Renal pelvis (tissue), 12 donors: ENCODE measurements around the gene NOP16. TPM values are rescaled to one million over a fixed set of nuclear protein-coding genes. Genes with fewer than 3 reads are reported as not detected.

Experiments
- DNase-seq: peaks from one replicate; pipeline ENCODE4 v3.0.0-alpha.2; 2013
- long read RNA-seq, 16 experiments: transcript quantifications; one replicate each; lab custom pipeline, GENCODE V29; 2026
- polyA plus RNA-seq, 3 donors: library from polyadenylated mRNA; unstranded; fragments of 120-200 nt; gene quantifications; one replicate each; pipeline ENCODE4 v1.2.1, GENCODE V29; 2013; ENCODE audit not compliant: insufficient read length in 3 of 3

NOP16 gene, protein sequence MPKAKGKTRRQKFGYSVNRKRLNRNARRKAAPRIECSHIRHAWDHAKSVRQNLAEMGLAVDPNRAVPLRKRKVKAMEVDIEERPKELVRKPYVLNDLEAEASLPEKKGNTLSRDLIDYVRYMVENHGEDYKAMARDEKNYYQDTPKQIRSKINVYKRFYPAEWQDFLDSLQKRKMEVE
- 10 to 100 TPM; 31.5 to 37.4 (median 35.8) TPM for polyA plus RNA-seq
- long read RNA-seq, donor 1, transcript NOP16-207 (5 exons, 1,258 nt) = major isoform, 11 of 24 reads
- long read RNA-seq, donor 1, transcript NOP16-211 (5 exons, 954 nt) = minor isoform, 8 of 24 reads
- long read RNA-seq, donor 1, partial matches to known transcripts = 0 of 24 reads
- long read RNA-seq, donor 1, other reads (novel, unspliced or antisense) = 0 of 24 reads
- long read RNA-seq, donor 2, transcript NOP16-207 (5 exons, 1,258 nt) = major isoform, 20 of 28 reads
- long read RNA-seq, donor 2, partial matches to known transcripts = 0 of 28 reads
- long read RNA-seq, donor 2, other reads (novel, unspliced or antisense) = 0 of 28 reads
- long read RNA-seq, donor 3, transcript NOP16-207 (5 exons, 1,258 nt) = major isoform, 17 of 22 reads
- long read RNA-seq, donor 3, transcript NOP16-211 (5 exons, 954 nt) = minor isoform, 5 of 22 reads
- long read RNA-seq, donor 3, partial matches to known transcripts = 0 of 22 reads
- long read RNA-seq, donor 3, other reads (novel, unspliced or antisense) = 0 of 22 reads
- long read RNA-seq, donor 4, transcript NOP16-207 (5 exons, 1,258 nt) = major isoform, 20 of 26 reads
- long read RNA-seq, donor 4, transcript NOP16-211 (5 exons, 954 nt) = minor isoform, 6 of 26 reads
- long read RNA-seq, donor 4, partial matches to known transcripts = 0 of 26 reads
- long read RNA-seq, donor 4, other reads (novel, unspliced or antisense) = 0 of 26 reads
- long read RNA-seq, donor 5, transcript NOP16-207 (5 exons, 1,258 nt) = major isoform, 11 of 14 reads
- long read RNA-seq, donor 5, partial matches to known transcripts = 0 of 14 reads
- long read RNA-seq, donor 5, other reads (novel, unspliced or antisense) = 0 of 14 reads
- long read RNA-seq, donor 6, transcript NOP16-207 (5 exons, 1,258 nt) = major isoform, 8 of 18 reads
- long read RNA-seq, donor 6, transcript NOP16-211 (5 exons, 954 nt) = minor isoform, 5 of 18 reads
- long read RNA-seq, donor 6, partial matches to known transcripts = 0 of 18 reads
- long read RNA-seq, donor 6, other reads (novel, unspliced or antisense) = 0 of 18 reads
- long read RNA-seq, donor 7, transcript NOP16-207 (5 exons, 1,258 nt) = major isoform, 15 of 23 reads
- long read RNA-seq, donor 7, partial matches to known transcripts = 0 of 23 reads
- long read RNA-seq, donor 7, other reads (novel, unspliced or antisense) = 0 of 23 reads
- long read RNA-seq, donor 8, transcript NOP16-207 (5 exons, 1,258 nt) = major isoform, 8 of 11 reads
- long read RNA-seq, donor 8, partial matches to known transcripts = 0 of 11 reads
- long read RNA-seq, donor 8, other reads (novel, unspliced or antisense) = 0 of 11 reads
- long read RNA-seq, donor 9, transcript NOP16-211 (5 exons, 954 nt) = minor isoform, 6 of 18 reads
- long read RNA-seq, donor 9, transcript NOP16-207 (5 exons, 1,258 nt) = major isoform, 12 of 18 reads
- long read RNA-seq, donor 9, partial matches to known transcripts = 0 of 18 reads
- long read RNA-seq, donor 9, other reads (novel, unspliced or antisense) = 0 of 18 reads
- long read RNA-seq, donor 10, transcript NOP16-207 (5 exons, 1,258 nt) = major isoform, 26 of 343 reads
- long read RNA-seq, donor 10, partial matches to known transcripts = 310 of 343 reads
- long read RNA-seq, donor 10, other reads (novel, unspliced or antisense) = 0 of 343 reads
- long read RNA-seq, donor 11, transcript NOP16-207 (5 exons, 1,258 nt) = major isoform, 16 of 22 reads
- long read RNA-seq, donor 11, partial matches to known transcripts = 0 of 22 reads
- long read RNA-seq, donor 11, other reads (novel, unspliced or antisense) = 0 of 22 reads
- long read RNA-seq, donor 12, transcript NOP16-211 (5 exons, 954 nt) = minor isoform, 7 of 28 reads
- long read RNA-seq, donor 12, transcript NOP16-207 (5 exons, 1,258 nt) = major isoform, 19 of 28 reads
- long read RNA-seq, donor 12, partial matches to known transcripts = 0 of 28 reads
- long read RNA-seq, donor 12, other reads (novel, unspliced or antisense) = 0 of 28 reads
- long read RNA-seq, donor 13, transcript NOP16-207 (5 exons, 1,258 nt) = major isoform, 6 of 10 reads
- long read RNA-seq, donor 13, partial matches to known transcripts = 0 of 10 reads
- long read RNA-seq, donor 13, other reads (novel, unspliced or antisense) = 0 of 10 reads
- long read RNA-seq, donor 14, transcript NOP16-207 (5 exons, 1,258 nt) = major isoform, 14 of 24 reads
- long read RNA-seq, donor 14, partial matches to known transcripts = 6 of 24 reads
- long read RNA-seq, donor 14, other reads (novel, unspliced or antisense) = 0 of 24 reads
- long read RNA-seq, donor 15, transcript NOP16-211 (5 exons, 954 nt) = minor isoform, 9 of 32 reads
- long read RNA-seq, donor 15, transcript NOP16-207 (5 exons, 1,258 nt) = major isoform, 20 of 32 reads
- long read RNA-seq, donor 15, partial matches to known transcripts = 0 of 32 reads
- long read RNA-seq, donor 15, other reads (novel, unspliced or antisense) = 0 of 32 reads
- long read RNA-seq, donor 16, transcript NOP16-207 (5 exons, 1,258 nt) = major isoform, 19 of 380 reads
- long read RNA-seq, donor 16, transcript NOP16-211 (5 exons, 954 nt) = minor isoform, 5 of 380 reads
- long read RNA-seq, donor 16, partial matches to known transcripts = 354 of 380 reads
- long read RNA-seq, donor 16, other reads (novel, unspliced or antisense) = 0 of 380 reads

DNA sequence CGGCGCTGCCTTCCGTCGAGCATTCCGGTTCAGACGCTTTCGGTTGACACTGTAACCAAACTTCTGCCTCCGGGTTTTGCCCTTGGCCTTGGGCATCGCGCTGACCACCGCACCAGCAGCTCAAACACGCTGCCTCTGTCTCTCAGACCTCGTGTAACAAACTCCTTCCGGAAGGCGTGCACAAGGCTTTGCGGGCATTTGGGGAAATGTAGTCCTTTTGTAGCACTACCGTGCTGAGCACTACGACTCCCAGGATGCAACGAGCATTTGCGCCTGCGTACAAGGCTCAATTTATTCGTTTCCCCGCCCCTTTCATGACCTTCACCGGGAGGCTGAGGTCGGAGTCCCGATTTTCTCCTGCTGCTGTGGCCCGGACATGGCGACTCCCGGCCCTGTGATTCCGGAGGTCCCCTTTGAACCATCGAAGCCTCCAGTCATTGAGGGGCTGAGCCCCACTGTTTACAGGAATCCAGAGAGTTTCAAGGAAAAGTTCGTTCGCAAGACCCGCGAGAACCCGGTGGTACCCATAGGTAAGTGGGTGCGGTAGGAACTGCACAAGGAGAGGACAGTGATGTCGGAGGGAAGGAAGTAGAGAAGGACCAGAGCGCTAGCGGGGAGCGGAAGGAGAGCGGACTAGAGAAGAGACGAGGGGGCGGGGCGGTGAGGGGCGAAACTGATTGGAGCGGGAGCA is at the start of gene NOP16, which contains the start of gene HIGD2A:
Gene NOP16, minus strand, starts transcription at position 155 of the 691 bp plus-strand sequence. Its CDS starts 59 bp downstream, at position 96.
Gene HIGD2A, plus strand, starts transcription at position 308 of the 691 bp plus-strand sequence. Its CDS starts 69 bp downstream, at position 377.
- peak; percentile 99 for DNase-seq

DNA sequence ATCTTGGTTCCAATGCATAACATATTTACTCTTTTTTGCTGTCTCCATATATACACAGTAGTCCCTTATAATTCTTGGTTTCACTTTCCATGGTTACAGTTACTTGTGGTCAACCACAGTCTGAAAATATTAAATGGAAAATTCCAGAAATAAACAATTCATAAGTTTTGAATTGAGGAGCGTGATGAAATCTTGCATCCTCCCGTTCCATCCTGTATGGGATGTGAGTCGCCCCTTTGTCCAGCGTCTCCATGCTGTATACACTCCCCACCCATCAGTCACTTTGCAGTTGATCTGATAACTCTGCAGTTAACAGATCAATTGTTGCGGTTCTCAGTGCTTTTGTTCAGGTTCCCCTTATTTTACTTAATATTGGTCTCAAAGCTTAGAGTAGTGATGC is 48.3 kb upstream of the NOP16 start:
- no peak for DNase-seq

DNA sequence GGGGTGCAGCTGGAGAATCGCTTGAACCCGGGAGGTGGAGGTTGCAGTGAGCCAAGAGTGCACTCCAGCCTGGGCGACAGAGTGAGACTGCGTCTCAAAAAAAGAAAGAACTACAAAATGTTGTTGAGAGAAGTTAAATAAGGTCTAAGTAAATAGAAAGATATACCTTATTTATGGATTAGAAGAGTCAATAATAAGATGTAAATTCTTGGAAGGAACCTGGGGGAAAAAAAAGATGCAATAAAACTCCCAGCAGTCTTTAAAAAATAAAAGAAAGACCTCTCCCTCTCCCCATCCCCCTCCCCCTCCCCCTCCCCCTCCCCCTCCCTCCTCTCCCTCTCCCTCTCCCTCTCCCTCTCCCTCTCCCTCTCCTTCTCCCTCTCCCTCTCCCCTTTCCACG is 44.3 kb upstream of the NOP16 start:
- DNase-seq = no peak

DNA sequence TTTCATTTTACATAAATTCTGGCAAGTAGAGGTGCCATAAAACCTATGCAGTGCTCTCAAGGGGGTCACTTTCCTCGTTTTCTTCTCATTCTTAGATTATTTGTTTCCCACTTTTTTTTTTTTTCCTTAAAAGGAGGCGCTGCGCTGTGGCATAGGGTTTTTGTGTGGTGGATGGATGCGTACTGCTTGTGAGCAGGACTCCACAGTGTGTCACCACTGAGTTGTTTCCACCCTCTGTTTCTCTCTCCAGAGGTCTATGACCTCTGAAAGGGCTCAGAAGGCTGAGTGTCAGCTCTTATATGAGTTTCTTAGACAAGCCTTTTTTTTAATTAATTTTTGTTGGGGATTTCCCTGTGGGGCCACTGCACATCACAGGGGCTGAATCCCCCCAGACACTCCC is 41.6 kb upstream of the NOP16 start:
- DNase-seq = no peak

DNA sequence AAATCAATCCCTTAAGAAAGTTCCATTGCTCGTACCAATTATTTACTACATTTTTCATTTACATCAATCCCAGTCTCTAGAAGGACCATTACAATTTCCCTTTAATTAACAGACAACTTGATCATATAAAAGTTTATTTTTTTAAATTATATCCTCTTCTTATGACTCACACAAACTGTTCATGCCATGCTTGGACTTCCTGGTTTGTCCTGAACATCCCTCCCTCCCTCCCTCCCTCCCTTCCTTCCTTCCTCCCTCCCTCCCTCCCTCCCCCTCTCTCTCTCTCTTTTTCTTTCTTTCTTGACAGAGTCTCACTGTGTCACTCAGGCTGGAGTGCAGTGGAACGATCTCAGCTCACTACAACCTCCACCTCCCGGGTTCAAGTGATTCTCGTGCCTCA is 39.6 kb upstream of the NOP16 start:
- DNase-seq = no peak

DNA sequence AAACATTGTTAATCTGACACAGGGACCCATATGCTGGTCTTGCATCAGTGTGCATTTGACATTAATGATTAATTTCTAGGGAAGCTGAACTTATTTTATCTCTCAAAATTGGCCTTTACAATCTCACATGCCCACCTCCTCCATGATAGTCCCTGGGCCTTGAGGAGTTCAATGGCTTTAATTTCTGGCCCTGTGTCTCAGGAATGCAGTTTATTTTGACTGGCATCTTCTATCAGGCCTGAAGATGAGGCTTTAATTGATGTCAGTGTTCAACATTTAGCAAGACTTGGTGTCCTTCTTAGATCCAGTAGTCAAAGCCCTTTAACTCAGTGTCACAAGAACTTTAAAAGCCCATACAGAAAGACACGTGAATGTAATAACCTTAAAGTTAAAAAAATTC is 38.5 kb upstream of the NOP16 start:
- DNase-seq = no peak

DNA sequence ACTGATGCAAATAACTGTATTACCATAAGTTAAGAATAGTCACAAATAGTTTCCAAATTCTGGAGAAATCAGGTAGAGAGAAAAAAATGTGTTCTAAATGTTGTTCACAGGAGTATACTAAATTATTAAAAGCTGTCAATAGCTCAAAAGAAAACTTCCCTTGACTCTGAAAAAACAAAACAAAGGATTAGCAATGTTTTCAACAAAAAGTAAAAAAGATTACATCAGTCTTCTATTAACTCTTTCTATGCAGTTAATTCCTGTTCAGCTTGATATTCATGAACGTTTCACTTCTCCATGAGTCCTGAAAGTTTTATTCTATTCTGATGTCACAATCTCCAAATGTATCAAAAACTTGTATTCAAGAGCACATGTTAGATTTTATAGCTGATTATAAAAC is 37.4 kb upstream of the NOP16 start:
- no peak for DNase-seq

DNA sequence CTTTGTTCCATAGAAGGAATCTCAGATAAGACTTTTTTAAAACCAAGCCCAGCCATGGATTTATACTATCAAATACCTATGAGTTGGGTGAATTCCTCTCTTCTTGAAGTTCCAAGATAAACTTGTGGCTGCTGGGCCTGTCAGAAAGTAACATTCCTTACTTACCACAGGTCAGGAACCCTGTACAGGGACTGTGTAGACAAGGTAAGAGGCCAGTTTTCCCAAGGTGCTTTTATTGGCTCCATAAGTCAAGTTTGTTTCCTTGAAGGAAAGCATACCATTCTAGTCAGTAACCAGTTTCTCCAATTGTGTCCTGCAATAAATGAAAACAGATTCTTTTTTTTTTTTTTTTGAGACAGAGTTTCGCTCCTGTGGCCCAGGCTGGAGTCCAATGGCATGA is 36.7 kb upstream of the NOP16 start:
- no peak for DNase-seq

DNA sequence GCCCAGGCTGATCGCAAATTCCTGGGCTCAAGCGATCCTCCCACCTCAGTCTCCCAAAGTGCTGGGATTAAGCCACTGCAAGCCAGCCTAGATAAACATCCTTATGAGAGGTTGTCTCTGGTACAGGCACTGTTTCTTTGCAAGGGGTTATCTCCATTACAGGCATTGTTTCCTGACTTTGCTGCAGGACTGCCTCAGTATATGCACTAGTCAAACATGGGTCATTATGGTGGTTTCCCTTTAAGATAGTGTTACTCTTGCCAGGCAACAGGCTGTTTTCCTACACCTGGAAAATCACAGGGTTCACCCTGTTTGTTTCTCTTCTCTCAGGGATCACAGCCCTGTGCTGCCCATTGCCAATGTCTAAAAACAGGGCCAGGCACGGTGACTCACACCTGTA is 35.8 kb upstream of the NOP16 start:
- no peak for DNase-seq

DNA sequence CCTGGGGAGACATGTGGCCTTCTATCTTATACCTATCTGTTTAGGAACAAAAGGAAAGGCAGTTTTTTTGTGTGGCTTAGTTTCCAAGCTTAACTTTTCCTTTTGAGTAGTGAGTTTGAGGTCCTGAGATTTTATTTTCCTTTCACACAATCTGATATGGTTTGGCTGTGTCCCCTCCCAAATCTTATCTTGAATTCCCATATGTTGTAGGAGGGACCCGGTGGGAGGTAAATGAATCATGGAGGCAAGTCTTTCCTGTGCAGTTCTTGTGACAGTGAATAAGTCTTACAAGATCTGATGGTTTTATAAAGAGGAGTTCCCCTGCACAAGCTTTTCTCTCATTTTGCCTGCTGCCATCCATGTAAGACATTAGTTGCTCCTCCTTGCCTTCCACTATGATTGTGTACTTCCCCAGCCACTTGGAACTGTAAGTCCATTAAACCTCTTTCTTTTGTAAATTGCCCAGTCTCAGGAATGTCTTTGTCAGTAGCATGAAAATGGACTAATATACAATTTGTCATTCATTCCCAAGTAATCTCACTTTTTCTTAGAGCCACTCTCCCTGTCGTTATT is 32.7 kb upstream of the NOP16 start:
- no peak for DNase-seq

DNA sequence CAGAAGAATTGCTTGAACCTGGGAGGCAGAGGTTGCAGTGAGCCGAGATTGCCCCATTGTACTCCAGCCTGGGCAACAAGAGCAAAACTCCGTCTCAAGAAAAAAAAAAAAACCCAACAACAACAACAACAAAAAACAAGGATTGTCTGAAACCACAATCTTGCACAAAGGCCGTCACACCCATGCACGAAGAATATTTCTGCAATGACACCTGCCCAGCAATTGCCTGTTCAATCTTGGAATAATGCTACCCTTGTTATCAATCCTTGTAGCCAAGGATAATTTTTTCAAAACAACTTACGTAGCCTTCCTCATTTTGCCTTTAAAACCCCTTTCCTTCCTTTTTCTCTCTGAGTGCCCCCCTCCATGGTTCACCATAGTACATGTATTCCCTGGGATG is 31.7 kb upstream of the NOP16 start:
- no peak for DNase-seq

DNA sequence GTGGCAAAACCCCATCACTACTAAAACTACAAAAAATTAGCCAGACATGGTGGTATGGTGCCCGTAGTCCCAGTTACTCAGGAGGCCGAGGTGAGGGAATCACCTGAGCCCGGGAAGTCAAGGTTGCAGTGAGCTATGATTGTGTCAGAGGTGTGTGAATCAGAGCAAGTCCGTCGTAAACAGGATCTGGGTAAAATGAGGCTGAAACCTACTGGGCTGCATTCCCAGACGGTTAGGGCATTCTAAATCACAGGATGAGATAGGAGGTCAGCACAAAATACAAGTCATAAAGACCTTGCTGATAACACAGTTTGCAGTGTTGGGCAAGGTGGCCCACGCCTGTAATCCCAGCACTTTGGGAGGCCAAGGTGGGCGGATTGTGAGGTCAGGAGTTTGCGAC is 29.9 kb upstream of the NOP16 start:
- DNase-seq = no peak

DNA sequence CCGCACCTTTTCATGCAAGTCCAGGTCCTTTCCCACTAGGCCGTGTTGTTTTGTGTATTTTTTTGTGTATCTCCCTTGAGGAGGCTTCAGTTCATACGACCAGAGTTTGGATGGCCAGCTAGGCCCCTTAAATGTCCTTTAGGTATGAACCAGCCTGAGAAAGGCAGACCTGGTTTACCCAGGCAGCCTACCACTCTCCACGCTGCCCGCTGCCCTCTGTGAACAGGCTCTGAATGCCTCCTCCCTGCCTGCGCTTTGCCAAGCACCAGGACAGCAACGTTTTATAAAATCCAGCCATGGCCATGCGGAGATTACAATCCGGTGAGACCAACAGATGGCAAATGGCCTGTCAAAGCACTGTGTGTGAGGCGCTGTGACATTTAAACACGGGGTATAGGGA is 28.6 kb upstream of the NOP16 start:
- DNase-seq = no peak

DNA sequence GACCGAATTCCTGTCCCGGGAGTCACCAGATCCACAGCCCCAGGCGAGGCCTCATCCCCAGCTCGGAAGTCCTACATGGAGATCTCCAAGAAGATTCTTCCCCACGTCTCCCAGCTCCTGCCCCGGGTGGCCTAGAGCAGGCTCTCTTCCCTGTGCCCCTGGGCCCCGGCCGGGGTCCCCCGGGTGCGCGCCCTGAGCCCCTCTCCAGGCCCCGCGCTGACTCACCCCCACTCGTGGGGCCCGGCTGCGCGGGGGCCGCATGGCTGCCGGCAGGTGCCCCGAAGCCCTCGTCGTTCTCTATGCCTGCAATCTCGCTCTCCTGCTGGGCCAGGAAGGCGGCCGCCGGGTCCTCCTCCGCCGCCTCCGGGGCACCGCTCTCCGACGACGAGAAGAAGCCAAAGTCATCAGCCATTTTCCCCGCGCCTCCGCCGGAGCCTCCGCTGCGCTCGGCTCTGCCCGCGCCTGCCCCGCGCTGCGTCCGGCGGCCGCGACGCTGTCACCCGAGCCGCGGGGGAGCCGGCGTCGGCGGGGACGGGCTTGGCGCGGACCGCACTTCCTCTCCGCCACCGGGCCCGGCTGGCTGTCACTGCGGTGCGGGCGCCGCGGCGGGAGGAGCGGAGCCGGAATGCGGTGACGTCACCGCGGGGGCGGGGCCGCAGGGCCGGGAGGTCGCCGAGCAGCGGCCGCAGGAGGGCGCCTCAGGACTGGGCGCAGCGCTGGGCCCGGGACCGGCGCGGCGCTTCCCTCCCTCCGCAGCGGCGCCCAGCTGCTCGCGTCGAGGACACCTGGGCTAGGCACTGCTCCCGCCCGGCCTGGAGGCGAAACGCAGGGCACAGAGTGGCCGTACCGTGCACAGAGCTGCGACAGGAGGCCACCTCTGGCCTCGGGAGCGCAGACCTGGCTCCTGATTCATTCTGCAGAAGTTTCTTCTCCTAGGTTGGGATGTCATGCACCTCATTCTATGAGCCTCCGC is 27.8 kb upstream of the NOP16 start, which contains the start of gene CLTB:
Gene CLTB, minus strand, starts transcription at position 588 of the 973 bp plus-strand sequence. Its CDS starts 176 bp downstream, at position 412.
- DNase-seq = peak; percentile 87

DNA sequence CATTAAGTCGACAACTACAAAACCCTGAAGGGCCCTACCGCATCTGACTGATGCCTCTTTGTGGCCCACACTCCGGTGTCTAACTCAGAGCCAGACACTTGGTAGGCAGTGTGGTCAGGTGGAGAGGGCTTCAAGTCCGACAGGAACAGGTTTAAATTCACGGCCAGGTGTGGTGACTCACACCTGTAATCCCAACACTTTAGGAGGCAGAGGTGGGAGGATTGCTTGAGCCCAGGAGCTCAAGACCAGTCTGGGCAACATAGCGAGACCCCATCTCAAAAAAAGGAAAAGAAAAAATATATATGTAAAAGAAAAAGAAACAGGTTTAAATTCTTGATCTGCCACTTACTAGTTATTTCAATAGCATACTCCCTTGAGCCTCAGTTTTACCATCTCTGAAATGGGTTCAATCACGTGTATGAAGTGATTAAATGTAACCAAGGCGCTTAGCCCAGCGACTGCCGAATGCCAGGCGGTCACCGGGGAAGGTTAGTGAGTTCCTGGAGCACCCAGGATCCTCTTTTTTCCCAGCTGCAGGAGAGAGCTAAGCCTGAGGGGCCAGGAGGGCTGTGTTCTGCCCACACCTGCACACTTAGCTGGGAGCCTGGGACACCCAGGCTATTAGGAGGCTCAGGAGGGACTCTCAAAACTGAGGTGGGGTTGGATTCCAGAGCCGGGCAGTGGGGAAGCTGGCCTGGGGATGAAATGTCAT is 27.0 kb upstream of the NOP16 start:
- DNase-seq = no peak
